NCI-H2171 treated with DMSO at 0.1 percent for 48 hours (cell line): ENCODE data around the gene IL24.
"Not testable (repeated sequence)": the region's sequence is repeated elsewhere in the genome, so short reads cannot be mapped to it uniquely, and the experiment has no call there.

Experiments
- DNase-seq: peaks from one replicate; lab custom pipeline; 2025; lab: John Stamatoyannopoulos, UW

IL24 gene, protein sequence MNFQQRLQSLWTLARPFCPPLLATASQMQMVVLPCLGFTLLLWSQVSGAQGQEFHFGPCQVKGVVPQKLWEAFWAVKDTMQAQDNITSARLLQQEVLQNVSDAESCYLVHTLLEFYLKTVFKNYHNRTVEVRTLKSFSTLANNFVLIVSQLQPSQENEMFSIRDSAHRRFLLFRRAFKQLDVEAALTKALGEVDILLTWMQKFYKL

DNA sequence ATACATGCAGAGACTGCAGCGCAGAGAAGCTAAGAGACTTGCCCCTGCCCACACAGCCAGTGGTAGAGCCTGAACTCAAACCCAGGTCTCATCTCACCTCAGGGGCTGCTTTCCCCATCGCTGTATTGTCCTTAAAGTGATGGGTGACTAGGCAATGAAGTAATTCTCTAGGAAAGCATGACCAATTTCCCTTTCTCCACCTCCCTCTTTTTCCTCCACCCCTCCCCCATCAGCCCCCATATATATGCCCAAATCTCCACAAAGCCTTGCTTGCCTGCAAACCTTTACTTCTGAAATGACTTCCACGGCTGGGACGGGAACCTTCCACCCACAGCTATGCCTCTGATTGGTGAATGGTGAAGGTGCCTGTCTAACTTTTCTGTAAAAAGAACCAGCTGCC, at the start of gene IL24:
Gene IL24 (plus strand): TSS at position 269 of the 400 bp plus-strand sequence. CDS start 390 bp downstream, outside the sequence.
- no peak for DNase-seq

DNA sequence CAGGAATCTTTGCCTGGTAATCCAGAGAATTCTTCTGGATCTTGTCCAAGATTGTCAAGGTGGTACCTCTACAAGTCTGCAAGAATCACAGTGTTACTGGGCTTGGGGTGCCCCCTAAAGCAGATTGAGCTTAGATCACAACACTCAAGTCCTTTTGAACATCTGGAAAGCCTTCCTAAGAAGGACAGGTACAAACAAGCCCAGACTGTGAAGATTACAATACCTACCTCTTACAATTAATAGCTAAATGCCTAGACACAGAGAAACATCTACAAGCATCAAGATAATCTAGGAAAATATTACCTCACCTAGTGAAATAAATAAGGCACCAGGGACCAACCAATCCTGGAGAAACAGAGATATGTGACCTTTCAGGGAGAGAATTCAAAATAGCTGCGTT, 49.3 kb upstream of the IL24 start:
- peak; percentile 10 for DNase-seq

DNA sequence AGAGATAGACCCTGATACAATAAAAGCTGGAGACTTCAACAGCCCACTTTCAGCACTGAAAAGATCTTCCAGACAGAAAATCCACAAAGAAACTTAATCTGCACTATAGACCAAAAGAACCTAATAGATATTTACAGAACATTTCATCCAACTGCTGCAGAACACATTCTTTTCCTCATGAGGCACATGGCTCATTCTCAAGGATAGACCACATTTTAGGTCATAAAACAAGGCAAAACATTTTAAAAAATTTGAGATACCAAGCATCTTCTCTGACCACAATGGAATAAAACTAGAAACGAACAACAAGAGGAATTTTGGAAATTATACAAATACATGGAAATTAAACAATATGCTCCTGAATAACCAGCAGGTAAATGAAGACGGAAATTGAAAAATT, 46.8 kb upstream of the IL24 start:
- DNase-seq = no peak

DNA sequence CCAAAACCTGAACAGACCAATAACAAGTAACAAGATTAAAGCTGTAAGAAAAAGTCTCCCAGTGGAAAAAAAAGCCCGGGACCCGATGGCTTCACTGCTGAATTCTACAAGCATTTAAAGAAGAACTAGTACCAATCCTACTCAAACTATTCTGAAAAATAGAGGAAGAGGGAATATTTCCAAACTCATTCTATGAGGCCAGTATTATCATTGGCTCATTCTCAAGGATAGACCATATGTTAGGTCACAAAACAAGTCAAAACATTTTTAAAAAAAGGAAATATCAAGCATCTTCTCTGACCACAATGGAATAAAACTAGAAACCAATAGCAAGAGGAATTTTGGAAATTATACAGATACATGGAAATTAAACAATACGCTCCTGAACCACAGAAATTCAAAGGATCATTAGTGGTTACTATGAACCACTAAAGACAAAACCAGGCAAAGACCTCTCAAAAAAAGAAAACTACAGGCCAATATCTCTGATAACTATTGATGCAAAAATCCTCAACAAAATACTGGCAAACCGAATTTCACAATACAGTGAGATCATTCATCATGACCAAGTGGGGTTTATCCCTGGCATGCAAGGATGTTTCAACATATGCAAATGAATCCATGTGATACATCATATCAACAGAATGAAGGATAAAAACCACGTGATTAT, 45.8 kb upstream of the IL24 start:
- DNase-seq = no peak

DNA sequence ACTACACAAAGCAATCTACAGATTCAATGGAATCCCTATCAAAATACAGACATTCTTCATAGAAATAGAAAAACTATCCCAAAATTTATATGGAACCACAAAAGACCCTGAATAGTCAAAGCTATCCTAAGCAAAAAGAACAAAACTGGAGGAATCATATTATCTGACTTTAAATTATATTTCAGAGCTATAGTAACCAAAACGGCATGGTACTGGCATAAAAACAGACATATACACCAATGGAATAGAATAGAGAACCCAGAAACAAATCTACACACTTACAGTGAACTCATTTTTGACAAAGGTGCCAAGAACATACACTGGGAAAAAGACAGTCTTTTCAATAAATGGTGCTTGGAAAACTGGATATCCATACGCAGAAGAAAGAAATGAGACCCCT, 44.6 kb upstream of the IL24 start:
- not testable (repeated sequence) for DNase-seq

DNA sequence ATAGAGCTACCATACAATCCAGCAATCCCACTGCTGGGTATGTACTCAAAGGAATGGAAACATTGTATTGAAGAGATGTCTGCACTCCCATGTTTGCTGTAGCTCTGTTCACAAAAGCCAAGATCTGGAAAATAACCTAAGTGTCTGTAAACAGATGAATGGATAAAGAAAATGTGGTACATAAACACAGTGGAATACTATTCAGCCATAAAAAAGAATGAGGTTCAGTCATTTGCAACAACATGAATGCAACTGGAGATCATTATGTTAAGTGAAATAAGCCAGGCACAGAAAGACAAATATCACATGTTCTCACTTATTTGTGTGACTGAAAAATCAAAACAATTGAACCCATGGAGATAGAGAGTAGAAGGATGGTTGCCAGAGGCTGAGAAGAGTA, 43.5 kb upstream of the IL24 start:
- not testable (repeated sequence) for DNase-seq

DNA sequence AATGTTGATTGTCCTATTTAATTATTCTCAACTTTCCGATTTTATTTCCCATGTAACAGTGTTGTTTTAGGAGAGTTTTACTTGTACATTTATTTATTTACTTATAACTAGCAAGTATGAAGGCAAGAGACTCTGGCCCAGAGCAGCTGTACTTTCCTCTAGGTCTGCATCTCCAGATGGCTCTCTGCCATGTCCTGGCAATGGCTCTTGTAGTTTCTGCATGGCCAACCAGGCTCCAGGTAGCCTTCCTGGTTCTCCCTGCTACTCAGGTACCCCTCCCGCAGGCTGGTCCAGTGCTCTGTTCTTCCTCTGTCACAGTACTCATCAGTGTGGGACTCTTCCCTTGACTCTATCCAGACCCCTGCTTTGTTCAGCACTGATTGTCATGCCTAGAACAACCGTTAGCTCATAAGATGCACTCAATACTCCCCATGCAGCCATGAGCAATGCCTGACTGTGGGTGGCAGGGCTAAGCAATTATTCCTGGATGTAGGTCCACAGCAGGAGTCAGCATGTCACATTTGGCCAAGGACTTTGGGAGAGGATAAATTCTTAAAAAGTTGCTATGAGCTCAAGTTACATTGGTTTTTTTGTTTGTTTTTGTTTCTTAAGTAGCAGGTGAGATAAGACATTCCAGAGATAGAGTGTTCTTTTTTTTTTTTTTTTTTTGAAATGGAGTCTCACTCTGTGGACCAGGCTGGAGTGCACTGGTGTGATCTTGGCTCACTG, 42.7 kb upstream of the IL24 start:
- peak; percentile 29 for DNase-seq

DNA sequence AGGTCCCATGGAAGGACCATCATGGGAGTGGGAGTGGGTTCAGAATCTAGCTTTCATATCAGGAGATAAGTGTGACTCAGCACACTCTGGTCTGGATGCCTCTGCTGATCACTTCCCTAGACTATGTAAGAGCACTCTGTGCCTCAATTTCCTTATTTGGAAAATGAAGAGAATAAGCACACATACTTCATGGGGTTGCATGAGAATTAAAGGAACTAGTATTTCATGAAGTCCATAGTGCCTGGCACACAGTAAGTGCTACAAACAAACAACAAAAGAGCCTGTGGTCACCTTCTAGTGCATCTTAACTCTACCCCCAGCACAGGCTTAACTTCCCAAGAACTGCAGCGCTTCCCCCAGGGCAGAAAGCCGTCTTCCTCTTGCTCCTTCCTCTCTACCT, 41.4 kb upstream of the IL24 start:
- DNase-seq = no peak

DNA sequence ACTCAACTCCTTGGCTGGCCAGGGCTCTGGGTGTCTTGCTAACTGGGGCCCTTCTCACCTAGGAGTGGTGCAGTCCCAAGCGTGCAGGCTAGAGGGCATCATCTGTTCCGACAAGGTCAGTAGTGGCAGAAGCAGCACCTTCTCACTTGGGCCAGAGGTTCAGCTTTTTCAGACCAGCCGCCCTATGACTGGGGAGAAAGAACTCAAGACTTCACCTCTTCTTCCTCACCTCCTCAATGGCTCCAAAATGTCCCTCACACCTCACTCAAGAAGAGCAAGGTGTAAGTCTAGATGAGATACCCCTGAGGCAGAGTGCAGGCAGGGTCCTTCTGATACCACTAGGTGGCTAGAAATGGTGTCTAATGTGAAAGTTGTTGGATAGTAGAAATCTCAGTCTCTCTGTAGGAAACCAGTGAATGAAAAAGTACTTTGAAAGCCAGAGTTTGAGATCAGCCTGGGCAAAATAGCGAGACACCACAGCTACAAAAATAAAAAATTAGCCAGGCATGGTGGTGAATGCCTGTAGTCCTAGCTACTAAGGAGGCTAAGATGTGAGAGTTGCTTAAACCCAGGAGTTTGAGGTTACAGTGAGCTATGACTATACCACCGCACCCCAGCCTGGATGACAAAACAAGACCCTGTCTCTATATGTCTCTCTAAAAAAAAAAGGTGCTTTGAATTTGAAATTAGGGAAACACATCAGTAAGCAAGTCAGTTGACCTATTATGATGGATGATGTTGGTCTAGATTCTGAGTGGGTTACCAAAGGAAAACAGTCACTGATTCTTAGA, 40.4 kb upstream of the IL24 start:
- DNase-seq = no peak

DNA sequence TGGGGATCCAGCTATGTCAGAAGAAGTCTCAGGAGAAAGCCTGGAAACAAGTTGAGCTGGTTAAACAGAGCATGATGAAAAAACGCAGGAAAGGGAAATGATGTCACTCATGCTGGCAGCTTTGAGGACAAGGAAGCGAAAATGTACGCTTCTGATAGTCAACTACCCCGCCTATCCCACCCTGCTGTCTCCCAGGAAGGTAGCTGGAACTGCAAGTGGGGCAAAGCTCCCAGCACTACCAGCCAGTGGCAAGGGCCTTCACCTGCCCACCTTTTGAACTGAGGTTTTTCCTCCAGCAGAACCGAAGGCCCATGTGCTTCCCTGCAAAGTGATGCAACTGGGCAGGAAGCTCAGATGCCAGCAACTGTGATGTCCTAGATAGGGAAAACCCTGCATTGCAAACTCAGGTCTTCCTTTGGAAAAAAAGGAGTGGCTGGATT, 38.1 kb upstream of the IL24 start:
- DNase-seq = no peak

DNA sequence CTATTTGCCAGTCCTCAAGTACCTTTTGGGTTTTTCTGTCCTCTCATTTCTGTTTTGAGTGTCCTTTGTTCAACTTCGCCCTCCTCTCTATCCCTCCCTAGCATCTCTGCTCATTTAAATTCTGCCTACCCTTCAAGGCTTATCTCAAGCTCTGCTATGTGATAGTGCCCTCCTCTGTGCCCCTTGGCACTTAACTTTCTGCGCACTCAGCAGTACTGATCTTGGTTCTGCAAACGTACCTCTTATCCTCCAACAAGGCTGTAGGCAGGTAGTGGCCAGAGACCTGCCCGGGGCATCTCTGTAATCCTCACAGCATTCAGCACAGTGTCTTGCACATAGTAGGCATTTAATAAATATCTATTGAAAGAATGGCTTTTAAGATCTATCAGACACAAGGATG, 37.1 kb upstream of the IL24 start:
- DNase-seq = no peak

DNA sequence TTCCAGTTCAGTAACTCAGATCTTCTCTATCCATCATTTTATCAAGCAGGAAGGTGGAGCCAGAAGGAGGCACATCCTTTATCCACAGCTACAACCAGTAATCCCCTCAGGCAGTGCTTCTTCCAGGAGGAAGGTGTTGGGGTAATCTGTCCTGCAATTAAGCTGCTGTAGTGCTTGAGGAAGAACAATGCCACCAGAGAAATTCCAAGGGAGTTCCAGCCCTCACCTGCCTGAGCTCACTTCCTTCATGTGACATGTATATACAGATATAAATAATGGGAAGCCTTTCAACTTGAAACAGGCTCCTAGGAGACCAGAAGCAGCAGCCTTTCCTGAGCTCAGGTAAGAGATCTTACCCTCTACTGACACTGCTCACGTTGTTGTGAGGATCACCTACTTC, 34.0 kb upstream of the IL24 start:
- DNase-seq = no peak

DNA sequence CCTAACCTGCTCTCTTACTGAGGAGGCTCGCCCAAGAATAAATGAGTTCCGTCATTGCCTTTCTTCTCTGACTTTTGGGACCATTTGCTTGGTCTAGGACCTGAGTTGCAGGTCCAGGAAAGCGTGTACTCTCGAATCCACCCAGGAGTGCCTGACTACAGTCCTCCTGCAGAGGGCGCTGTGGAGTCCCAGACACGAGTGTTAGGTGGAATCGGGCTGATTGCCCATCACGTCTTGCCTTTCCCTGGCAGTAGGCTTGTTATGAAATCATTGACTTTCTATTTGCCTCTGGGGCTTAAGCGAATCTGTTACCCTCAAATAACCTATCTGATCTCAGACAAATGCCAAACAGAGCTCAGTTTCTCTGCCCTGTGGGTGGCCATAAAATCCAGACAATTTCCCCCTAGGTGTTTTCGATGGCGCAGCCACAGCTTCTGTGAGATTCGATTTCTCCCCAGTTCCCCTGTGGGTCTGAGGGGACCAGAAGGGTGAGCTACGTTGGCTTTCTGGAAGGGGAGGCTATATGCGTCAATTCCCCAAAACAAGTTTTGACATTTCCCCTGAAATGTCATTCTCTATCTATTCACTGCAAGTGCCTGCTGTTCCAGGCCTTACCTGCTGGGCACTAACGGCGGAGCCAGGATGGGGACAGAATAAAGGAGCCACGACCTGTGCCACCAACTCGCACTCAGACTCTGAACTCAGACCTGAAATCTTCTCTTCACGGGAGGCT, 32.1 kb upstream of the IL24 start, which contains the start of gene IL20:
Gene IL20 (plus strand): TSS at position 685 of the 733 bp plus-strand sequence. CDS start 230 bp downstream, outside the sequence.
- peak; percentile 38 for DNase-seq

DNA sequence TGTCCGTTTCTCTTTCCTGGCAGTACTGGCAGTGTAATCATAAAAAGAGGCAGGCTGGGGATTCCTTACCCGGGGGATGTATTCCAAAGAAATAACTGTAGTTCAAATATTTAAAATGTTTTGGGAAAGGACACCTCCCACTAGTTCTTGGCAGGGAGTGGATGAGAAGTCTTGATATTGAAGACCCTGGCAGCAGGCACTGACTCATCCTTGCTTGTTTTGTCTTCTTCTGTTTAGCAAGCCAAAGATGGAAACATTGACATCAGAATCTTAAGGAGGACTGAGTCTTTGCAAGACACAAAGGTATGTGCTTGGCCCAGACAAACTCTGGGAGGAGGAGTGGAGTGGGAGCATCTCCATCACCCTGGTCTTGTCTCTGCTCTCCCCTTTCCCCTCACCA, 31.2 kb upstream of the IL24 start:
- no peak for DNase-seq

DNA sequence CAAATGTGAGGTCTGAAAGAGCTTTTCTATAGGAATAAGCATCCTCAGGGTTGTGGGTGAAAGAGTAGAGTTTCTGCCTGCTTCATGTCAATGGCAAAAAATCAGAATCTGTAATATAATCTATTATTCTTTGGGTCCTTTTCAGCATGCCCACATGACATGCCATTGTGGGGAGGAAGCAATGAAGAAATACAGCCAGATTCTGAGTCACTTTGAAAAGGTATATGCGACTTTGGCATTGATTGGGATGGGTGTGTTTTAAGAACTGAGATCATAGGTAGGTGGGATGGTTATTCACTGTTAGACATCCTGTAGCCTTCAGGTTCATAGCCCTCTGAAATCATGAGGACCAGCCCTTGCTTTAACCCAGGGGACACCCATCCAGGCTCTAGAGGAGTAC, 30.0 kb upstream of the IL24 start:
- no peak for DNase-seq

DNA sequence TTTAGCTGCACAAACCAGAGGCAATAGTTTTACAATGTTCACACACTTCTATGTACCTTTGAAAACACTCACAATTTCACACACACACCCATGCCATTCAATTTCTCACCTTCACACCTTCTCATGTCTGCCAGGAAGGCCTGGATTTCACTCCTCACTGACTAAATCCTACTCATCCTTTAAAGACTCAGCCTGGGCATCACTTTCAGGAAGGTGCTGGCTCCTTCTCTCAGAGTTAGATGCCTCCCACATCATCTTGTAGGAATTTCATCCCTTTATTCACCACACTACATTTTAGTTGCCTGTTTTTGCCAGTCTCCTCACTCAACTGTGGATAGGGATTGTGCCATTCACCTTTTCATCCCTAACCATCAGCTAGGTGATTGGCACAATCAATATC, 29.5 kb upstream of the IL24 start:
- DNase-seq = no peak

DNA sequence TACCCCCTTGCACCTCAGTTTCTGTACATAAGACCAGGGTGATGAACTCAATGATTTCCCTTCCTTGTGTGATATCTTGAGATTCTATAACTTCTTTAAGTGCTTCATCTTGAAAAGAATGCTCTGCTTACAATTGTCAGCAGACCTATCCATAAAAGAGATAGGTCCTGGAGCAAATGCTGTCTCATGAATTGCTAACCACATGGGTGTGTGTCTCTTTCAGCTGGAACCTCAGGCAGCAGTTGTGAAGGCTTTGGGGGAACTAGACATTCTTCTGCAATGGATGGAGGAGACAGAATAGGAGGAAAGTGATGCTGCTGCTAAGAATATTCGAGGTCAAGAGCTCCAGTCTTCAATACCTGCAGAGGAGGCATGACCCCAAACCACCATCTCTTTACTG, 29.0 kb upstream of the IL24 start:
- DNase-seq = no peak

DNA sequence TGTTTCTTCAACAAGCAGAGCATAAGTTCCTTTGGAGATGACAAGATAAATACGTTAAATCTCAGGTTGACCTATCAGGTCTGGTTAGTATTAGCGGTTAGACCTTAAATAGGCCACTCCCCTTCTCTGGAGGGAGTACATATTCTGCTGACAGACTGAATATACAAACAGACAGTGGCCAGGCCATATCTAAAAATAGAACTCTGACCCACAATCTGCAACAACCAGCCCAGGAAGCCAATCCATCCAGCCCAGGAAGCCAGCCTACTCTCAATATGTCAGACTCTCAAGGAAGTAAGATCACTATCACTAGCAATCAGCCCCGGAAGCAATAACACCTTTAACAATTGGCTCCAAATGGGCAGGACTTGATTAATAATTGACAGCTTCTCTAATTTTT, 25.1 kb upstream of the IL24 start:
- no peak for DNase-seq

DNA sequence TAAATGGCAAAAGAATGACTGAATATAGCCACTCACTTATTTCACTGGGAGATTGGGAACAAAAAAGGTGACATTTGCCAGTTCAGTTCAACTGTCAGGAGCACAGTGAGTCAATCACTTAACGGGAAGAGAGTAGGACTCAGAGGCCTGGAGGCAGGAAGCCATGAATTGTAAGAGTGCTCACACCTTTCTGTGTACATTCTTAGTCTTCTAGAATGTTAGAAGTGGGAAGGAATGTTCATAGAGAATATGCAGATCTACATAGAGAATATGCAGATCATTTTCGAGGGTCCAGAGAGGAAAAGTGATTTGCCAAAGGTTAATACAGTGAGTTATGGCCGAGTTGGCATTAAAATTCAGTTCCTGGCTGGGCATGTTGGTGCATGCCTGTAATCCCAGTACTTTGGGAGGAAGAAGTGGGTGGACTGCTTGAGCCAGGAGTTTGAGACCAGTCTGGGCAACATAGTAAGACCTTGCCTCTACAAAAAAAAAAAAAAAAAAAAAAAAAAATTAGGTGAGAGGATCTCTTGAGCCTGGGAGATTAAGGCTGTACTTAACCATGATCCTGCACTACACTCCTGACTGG, 23.5 kb upstream of the IL24 start:
- DNase-seq = no peak

DNA sequence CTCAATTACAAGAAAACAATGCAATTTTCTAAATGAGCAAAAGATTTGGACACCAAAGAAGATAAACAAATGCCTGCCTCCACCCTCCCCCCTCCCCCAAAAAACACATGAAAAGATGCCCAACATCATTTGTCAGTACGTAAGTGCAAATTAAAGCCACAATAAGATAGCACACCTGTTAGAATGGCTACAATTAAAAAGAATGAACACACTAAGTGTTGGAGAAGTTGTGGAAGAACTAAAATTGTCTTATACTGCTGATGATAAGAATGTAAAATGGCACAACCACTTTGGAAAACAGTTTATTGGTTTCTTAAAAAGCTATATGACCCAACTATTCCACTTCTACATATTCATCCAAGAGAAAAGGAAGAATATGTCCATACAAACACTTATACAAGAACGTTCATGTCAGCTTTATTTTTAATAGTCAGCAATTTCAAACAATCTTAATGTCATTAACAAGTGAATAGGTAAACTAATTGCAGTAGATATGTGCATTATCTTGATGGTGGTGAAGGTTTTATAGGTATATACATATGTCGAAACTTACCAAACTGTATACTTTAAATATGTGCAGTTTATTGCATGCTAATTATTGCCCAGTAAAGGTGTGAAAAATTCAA, 21.4 kb upstream of the IL24 start:
- DNase-seq = no peak

DNA sequence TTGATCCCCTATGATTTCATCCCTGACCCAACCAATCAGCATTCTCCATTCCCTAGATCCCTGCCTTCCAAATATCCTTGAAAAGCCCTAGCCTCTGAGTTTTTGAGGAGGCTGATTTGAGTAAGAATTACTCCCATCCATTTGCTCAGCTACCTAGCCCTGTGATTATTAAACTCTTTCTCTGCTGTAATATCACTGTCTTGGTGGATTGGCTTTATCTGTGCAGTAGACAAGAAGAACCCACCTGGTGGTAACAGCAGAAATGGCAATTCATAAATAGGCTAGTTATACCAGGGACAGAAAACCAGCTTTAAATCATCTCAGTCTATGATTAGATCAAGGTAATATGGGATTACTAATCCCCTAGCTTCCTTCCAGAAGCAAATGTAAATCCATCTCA, 18.8 kb upstream of the IL24 start:
- peak; percentile 27 for DNase-seq
